Measurements from ENCODE around the gene NME3. TPM values are rescaled to one million over a fixed set of nuclear protein-coding genes. Genes with fewer than 3 reads are reported as not detected.

NME3 gene
- total RNA-seq, 1 experiment from 2014 or later: 76.9 TPM

- H3K14ac ChIP-seq (ENCODE audit: insufficient read depth, low read length): no peak overlapping the region
- H3K79me2 ChIP-seq (ENCODE audit: insufficient read depth, low read length): no peaks in the 10 kb centered on the region
- no peak overlapping the region for H4K5ac ChIP-seq (ENCODE audit: insufficient read length, low read depth, low read length)
- no peaks in the 10 kb centered on the region for H3K9me3 ChIP-seq (ENCODE audit: control insufficient read depth, low read depth, low read length)
- no peaks in the 10 kb centered on the region for H3K23me2 ChIP-seq (ENCODE audit: insufficient read length, low read depth, low read length, poor library complexity, severe bottlenecking)
- Mint-ChIP-seq H3K4me3 (no peak overlapping the region), H3K9me3 (no peaks in the 10 kb centered on the region), H3K4me1 (no peaks in the 10 kb centered on the region), H3K36me3 (ENCODE audit: insufficient read depth in 1 of 3, low read depth in 3 of 3) (peaks cover 4 to 17% (median 13%) of the 10 kb centered on the region in 3 experiments), H3K27ac (peak overlapping the region in 1 of 3 experiments; percentile 86; a peak in 2 of 7 replicates), H3K27me3 (ENCODE audit: low read depth) (peaks cover 1% of the 10 kb centered on the region)
- no peak overlapping the region for H4K91ac ChIP-seq (ENCODE audit: insufficient read length, low read depth, low read length)
- no peak overlapping the region for H2BK120ac ChIP-seq (ENCODE audit: low read depth, low read length, poor library complexity, severe bottlenecking)
- H2BK15ac ChIP-seq (ENCODE audit: low read depth, low read length): no peak overlapping the region
- H2AFZ ChIP-seq (ENCODE audit: low read length): no peak overlapping the region
- no peaks in the 10 kb centered on the region for H3K4me1 ChIP-seq (ENCODE audit: insufficient read depth, low read length)
- no peak overlapping the region for H3K9ac ChIP-seq (ENCODE audit: extremely low read depth, insufficient read length, low read length)
- TF ChIP-seq, protein P1, sequence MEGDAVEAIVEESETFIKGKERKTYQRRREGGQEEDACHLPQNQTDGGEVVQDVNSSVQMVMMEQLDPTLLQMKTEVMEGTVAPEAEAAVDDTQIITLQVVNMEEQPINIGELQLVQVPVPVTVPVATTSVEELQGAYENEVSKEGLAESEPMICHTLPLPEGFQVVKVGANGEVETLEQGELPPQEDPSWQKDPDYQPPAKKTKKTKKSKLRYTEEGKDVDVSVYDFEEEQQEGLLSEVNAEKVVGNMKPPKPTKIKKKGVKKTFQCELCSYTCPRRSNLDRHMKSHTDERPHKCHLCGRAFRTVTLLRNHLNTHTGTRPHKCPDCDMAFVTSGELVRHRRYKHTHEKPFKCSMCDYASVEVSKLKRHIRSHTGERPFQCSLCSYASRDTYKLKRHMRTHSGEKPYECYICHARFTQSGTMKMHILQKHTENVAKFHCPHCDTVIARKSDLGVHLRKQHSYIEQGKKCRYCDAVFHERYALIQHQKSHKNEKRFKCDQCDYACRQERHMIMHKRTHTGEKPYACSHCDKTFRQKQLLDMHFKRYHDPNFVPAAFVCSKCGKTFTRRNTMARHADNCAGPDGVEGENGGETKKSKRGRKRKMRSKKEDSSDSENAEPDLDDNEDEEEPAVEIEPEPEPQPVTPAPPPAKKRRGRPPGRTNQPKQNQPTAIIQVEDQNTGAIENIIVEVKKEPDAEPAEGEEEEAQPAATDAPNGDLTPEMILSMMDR (conservative IDR thresholded peaks at IDR 0.05): no peak
- no peak for DNase-seq
- no peaks in the 10 kb centered on the region for H3K79me1 ChIP-seq (ENCODE audit: insufficient read depth, low read depth, low read length, poor library complexity, severe bottlenecking)
- H2BK20ac ChIP-seq (ENCODE audit: low read depth, low read length, poor library complexity, severe bottlenecking): no peak overlapping the region
- no peak overlapping the region for H3K4me2 ChIP-seq (ENCODE audit: insufficient read depth, insufficient read length, low read length)
- no CpG with 5 or more reads among the region's 35 CpGs for WGBS (ENCODE audit: extremely low coverage, insufficient read length, low lambda C conversion rate)
- no peak overlapping the region for H2AK5ac ChIP-seq (ENCODE audit: insufficient read length, low read length)
- no peak overlapping the region for H3K23ac ChIP-seq (ENCODE audit: insufficient read length, low read depth, low read length)
- no peak overlapping the region for H2BK12ac ChIP-seq (ENCODE audit: insufficient read length, low read depth, low read length)
- H3K56ac ChIP-seq (ENCODE audit: insufficient read length, low read depth, low read length): no peak overlapping the region
- no peak overlapping the region for H4K8ac ChIP-seq (replicated peaks; ENCODE audit: insufficient read length, low read depth, low read length)
- H3T11ph ChIP-seq (ENCODE audit: low read length): no peak overlapping the region
- H3K27me3 ChIP-seq (ENCODE audit: insufficient read depth, low read length): no peaks in the 10 kb centered on the region
- H3K4ac ChIP-seq (ENCODE audit: low read depth, low read length): no peak overlapping the region
- H3K18ac ChIP-seq (ENCODE audit: insufficient read length, low read depth, low read length): no peak overlapping the region
- H3K27ac ChIP-seq (ENCODE audit: insufficient read length, low read depth, low read length): no peak overlapping the region
- no peaks in the 10 kb centered on the region for H4K20me1 ChIP-seq (ENCODE audit: control insufficient read depth, insufficient read depth, insufficient read length)
- H2BK5ac ChIP-seq (ENCODE audit: insufficient read length, low read length): no peak overlapping the region
Observed at GRCh38 chr16:1818873-1819525, 47.7 kb upstream of the NME3 start.

Measured in H9 (cell line).